ENCODE measurements around the gene YJEFN3.
A peak's percentile ranks its signal among the peaks of the same experiment; 100 is the strongest.

The YJEFN3 gene

DNA sequence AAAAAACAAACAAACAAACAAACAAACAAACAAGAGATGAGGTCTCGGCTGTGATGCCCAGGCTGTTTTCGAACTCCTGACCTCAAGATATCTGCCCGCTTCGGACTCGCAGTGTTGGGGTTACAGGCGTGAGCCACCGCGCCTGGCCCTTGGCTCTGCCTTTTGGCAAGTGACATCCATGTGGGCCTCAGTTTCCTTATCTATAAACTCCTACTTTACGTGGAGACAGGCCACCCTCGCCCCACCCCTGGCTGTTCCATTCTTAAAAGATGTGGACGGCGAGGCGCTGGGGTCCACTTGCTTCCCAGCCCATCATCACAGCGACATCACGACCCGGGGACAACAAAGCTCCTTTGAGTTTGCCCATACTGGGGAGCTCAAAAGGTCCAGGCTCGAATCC lies 15.0 kb upstream of the YJEFN3 start:
- Histone ChIP-seq H3K9ac (ENCODE audit: low read length) (no peak overlapping the region), H3K9me3 (ENCODE audit: low read length) (no peaks in the 10 kb centered on the region), H4K20me1 (ENCODE audit: insufficient read depth, low read length) (no peaks in the 10 kb centered on the region), H3K4me1 (ENCODE audit: insufficient read depth, low read length, severe bottlenecking) (peaks cover 24% of the 10 kb centered on the region), H3K4me3 (ENCODE audit: low read depth, low read length, poor library complexity, severe bottlenecking) (no peak overlapping the region), H3K4me2 (ENCODE audit: low read length) (no peak overlapping the region), H3K9me2 (ENCODE audit: low read depth, low read length) (no peaks in the 10 kb centered on the region), H3K36me3 (ENCODE audit: insufficient read depth, low read length) (peaks cover 4% of the 10 kb centered on the region; the same call in 1 of the 2 replicates), H3F3A (ENCODE audit: insufficient read depth, low read length) (no peaks in the 10 kb centered on the region), H2AFZ (ENCODE audit: low read length) (no peak overlapping the region), H3K27ac (ENCODE audit: low read depth, low read length, poor library complexity, severe bottlenecking) (no peak overlapping the region), H3K79me2 (ENCODE audit: insufficient read depth, low read length) (peaks cover 23% of the 10 kb centered on the region), H3K27me3 (ENCODE audit: insufficient read depth, low read length) (no peaks in the 10 kb centered on the region)
- TF ChIP-seq, protein P1, sequence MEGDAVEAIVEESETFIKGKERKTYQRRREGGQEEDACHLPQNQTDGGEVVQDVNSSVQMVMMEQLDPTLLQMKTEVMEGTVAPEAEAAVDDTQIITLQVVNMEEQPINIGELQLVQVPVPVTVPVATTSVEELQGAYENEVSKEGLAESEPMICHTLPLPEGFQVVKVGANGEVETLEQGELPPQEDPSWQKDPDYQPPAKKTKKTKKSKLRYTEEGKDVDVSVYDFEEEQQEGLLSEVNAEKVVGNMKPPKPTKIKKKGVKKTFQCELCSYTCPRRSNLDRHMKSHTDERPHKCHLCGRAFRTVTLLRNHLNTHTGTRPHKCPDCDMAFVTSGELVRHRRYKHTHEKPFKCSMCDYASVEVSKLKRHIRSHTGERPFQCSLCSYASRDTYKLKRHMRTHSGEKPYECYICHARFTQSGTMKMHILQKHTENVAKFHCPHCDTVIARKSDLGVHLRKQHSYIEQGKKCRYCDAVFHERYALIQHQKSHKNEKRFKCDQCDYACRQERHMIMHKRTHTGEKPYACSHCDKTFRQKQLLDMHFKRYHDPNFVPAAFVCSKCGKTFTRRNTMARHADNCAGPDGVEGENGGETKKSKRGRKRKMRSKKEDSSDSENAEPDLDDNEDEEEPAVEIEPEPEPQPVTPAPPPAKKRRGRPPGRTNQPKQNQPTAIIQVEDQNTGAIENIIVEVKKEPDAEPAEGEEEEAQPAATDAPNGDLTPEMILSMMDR (IDR thresholded peaks at IDR 0.05; ENCODE audit: low read length) = no peak
- TF ChIP-seq EZH2 (IDR thresholded peaks at IDR 0.05; ENCODE audit: borderline replicate concordance, low read length) = no peak

DNA sequence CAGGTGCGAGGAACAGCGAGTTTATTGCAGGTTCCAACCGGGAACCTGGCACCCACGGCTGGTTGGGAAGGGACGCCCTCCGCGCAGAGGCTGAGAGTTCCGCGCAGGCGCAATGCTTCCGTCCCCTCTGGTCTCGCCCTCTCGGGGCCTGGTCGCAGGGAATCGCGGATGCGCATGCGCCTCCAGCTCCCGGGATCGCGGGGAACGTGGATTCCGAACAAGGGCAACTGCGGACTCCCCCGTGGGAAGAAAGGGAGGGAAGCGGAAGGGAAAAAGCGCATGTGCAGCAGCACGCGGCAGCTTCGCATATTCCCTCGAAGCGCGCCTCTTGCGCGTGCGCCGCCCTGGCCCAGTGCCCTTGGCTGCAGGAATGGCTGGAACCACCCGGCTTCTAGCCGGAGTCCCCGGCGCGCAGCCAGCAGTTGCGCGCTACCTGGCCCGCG lies 14.5 kb upstream of the YJEFN3 start:
- Histone ChIP-seq H4K20me1 (ENCODE audit: insufficient read depth, low read length) (no peaks in the 10 kb centered on the region), H3K9me3 (ENCODE audit: low read length) (no peaks in the 10 kb centered on the region), H3K4me3 (ENCODE audit: low read depth, low read length, poor library complexity, severe bottlenecking) (no peak overlapping the region), H3K9ac (ENCODE audit: low read length) (no peak overlapping the region), H3K27me3 (ENCODE audit: insufficient read depth, low read length) (no peaks in the 10 kb centered on the region), H3K4me2 (ENCODE audit: low read length) (no peak overlapping the region), H3K4me1 (ENCODE audit: insufficient read depth, low read length, severe bottlenecking) (peaks cover 27% of the 10 kb centered on the region), H3K9me2 (ENCODE audit: low read depth, low read length) (no peaks in the 10 kb centered on the region), H3F3A (ENCODE audit: insufficient read depth, low read length) (no peaks in the 10 kb centered on the region), H3K36me3 (ENCODE audit: insufficient read depth, low read length) (peaks cover 7% of the 10 kb centered on the region; the same call in 1 of the 2 replicates), H2AFZ (ENCODE audit: low read length) (no peak overlapping the region), H3K27ac (ENCODE audit: low read depth, low read length, poor library complexity, severe bottlenecking) (no peak overlapping the region), H3K79me2 (ENCODE audit: insufficient read depth, low read length) (peaks cover 27% of the 10 kb centered on the region)
- TF ChIP-seq EZH2 (IDR thresholded peaks at IDR 0.05; ENCODE audit: borderline replicate concordance, low read length) = no peak
- TF ChIP-seq, protein P1 (IDR thresholded peaks at IDR 0.05; ENCODE audit: low read length) = no peak

DNA sequence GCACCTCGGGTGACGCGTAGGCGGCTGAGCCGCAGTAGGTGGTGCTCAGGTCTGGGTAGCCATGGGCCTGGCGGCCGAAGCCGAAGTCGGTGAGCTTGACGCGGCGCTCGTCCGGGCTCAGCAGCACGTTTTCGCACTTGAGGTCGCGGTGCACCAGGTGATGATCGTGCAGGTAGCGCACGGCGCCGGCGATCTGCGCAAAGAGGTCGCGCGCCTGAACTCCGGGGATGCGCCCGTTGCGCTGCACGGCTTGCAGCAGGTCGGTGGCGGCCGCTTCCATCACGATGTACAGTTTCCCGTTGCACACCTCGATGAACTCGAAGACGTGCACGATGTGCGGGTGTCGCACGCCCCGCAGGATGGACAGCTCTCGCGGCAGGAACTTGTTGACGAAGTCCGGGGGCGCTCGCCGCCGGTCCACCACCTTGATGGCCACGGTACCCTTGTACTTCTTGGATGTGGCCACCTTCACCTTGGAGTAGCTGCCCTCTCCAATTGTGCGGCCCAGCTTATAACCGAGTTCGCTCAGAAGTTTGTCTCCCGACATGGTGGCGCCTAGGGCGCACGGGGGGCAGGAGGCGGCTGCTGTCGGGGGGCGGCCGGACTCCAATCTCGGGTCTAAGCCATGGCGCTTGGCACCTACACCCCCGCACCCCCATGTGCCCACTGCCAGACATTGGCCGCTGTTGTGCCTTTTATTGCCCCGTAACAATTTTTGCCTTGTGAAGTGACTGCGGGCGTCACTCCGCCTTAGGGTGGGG lies 13.7 kb upstream of the YJEFN3 start, which contains the start of gene TSSK6:
Gene TSSK6, minus strand, starts transcription at position 668 of the 761 bp plus-strand sequence. Its CDS starts 121 bp downstream, at position 547.
- H3K36me3 ChIP-seq (ENCODE audit: insufficient read depth, low read length) = peaks cover 15% of the 10 kb centered on the region
- H3K79me2 ChIP-seq (ENCODE audit: insufficient read depth, low read length) = peaks cover 32% of the 10 kb centered on the region
- TF ChIP-seq, protein P1 (IDR thresholded peaks at IDR 0.05; ENCODE audit: low read length) = no peak
- no peak for TF ChIP-seq EZH2 (IDR thresholded peaks at IDR 0.05; ENCODE audit: borderline replicate concordance, low read length)

More for the DNA sequence above, 13.7 kb upstream of the YJEFN3 start, which contains the start of gene TSSK6:
- H3K27me3 ChIP-seq (ENCODE audit: insufficient read depth, low read length) = no peaks in the 10 kb centered on the region
- H3K27ac ChIP-seq (ENCODE audit: low read depth, low read length, poor library complexity, severe bottlenecking) = peak within 1 kb of the TSS; percentile 73
- H3K9ac ChIP-seq (ENCODE audit: low read length) = peak within 1 kb of the TSS; percentile 94
- H4K20me1 ChIP-seq (ENCODE audit: insufficient read depth, low read length) = no peaks in the 10 kb centered on the region
- H3K4me1 ChIP-seq (ENCODE audit: insufficient read depth, low read length, severe bottlenecking) = peaks cover 34% of the 10 kb centered on the region
- peak within 1 kb of the TSS; percentile 87 for H3K4me2 ChIP-seq (ENCODE audit: low read length)
- H3K4me3 ChIP-seq (ENCODE audit: low read depth, low read length, poor library complexity, severe bottlenecking) = peak within 1 kb of the TSS; percentile 95
- no peaks in the 10 kb centered on the region for H3K9me2 ChIP-seq (ENCODE audit: low read depth, low read length)
- H3K9me3 ChIP-seq (ENCODE audit: low read length) = no peaks in the 10 kb centered on the region
- H3F3A ChIP-seq (ENCODE audit: insufficient read depth, low read length) = no peaks in the 10 kb centered on the region
- H2AFZ ChIP-seq (ENCODE audit: low read length) = no peak within 1 kb of the TSS

All from OCI-LY1 (cell line).